Adrenal gland (tissue), 19 donors: Measurements from ENCODE around the gene ZCCHC18. TPM values are rescaled to one million over a fixed set of nuclear protein-coding genes. Genes with fewer than 3 reads are reported as not detected.
"Not testable (repeated sequence)": the region's sequence is repeated elsewhere in the genome, so short reads cannot be mapped to it uniquely, and the experiment has no call there.

Source experiments
- DNase-seq, 7 donors: peaks; one replicate each; pipeline ENCODE4 v3.0.0-alpha.2; 2019 to 2020
- H3K27ac ChIP-seq, 5 donors: fragments of 200-600 bp; sonication (generic) in 4 of 5; 1 replicate in 3 of 5; 2 replicates in 2 of 5; pipeline versions ENCODE4 v1.5.1 to v1.8.0; 2016 to 2020; ENCODE audit warnings: mild to moderate bottlenecking in 1 of 5
- H3K27me3 ChIP-seq: fragments of 200-600 bp; 2 replicates; pipeline ENCODE4 v1.8.0; 2021
- H3K36me3 ChIP-seq, 2 donors: fragments of 200-600 bp; replicated peaks in 1 of 2; 1 replicate in 1 of 2; 2 replicates in 1 of 2; pipeline versions ENCODE4 v1.5.1 to v1.8.0; 2018 to 2022
- H3K4me1 ChIP-seq, 2 donors: fragments of 200-600 bp; replicated peaks in 1 of 2; 1 replicate in 1 of 2; 2 replicates in 1 of 2; pipeline versions ENCODE4 v1.5.1 to v1.8.0; 2018 to 2021
- H3K4me3 ChIP-seq, 4 donors: fragments of 200-600 bp; sonication (generic) in 3 of 4; one replicate each; pipeline ENCODE4 v1.5.1; 2016 to 2018
- H3K9me3 ChIP-seq, 3 donors: fragments of 200-600 bp; sonication (generic) in 1 of 3; replicated peaks in 1 of 3; 1 replicate in 2 of 3; 2 replicates in 1 of 3; pipeline versions ENCODE4 v1.5.1 to v1.8.0; 2016 to 2021
- POLR2A ChIP-seq, 2 donors: fragments of 450-650 bp; IDR thresholded peaks; one replicate each; pipeline ENCODE4 v1.6.1; 2017; ENCODE audit warnings: antibody characterized with exemption in 2 of 2, mild to moderate bottlenecking in 2 of 2, moderate library complexity in 1 of 2
- WGBS, 4 donors: extraction: QIAGEN DNeasy Blood & Tissue Kit in 2 of 4; methylation state at CpG; one replicate each; pipeline versions ENCODE4 v1.1.5 to v1.1.7; 2013 to 2017; 5-methylcytosine and 5-hydroxymethylcytosine counted together
- intact Hi-C, 2 donors: fragments of 100-400 bp; cut with DNase I; formaldehyde crosslinking; loops; one replicate each; pipeline versions ENCODE4 v1.14.1 to v1.15.0; 2022 to 2023
- long read RNA-seq, 10 donors: library from polyadenylated mRNA in 3 of 10; unstranded in 2 of 10; stranded (forward) in 1 of 10; transcript quantifications; one replicate each; pipeline ENCODE4 v2.0.0 and lab custom pipeline, GENCODE V29; 2021 to 2026
- polyA plus RNA-seq, 3 donors: library from polyadenylated mRNA; stranded (reverse); fragments of 200-250 nt in 2 of 3; fragments of 350-450 nt in 1 of 3; fragmentation: Illumina TruSeq in 1 of 3; extraction: RNeasy Lipid Tissue Mini Kit (QIAGEN cat#74804) in 1 of 3; gene quantifications; one replicate each; pipeline ENCODE4 v1.2.3, GENCODE V29; 2013 to 2014
- total RNA-seq, 9 donors: library from RNA; depleted of rRNA in 4 of 9; stranded (reverse); fragments of >200 nt in 4 of 9; fragments of 120-200 nt in 1 of 9; fragmentation: NEBNext Ultra II Directional in 1 of 9; extraction: Animal tissue kit (Norgen Biotek cat#: 25700) in 1 of 9; gene quantifications; one replicate each; pipeline versions ENCODE4 v1.1.0 to v1.2.4, GENCODE V29; 2013 to 2023
- TF ChIP-seq, protein P1 (sequence below), 6 experiments: fragments of 450-650 bp in 4 of 6; fragments of 200-600 bp in 2 of 6; sonication (generic) in 1 of 6; IDR thresholded peaks; 1 replicate in 5 of 6; 2 replicates in 1 of 6; pipeline versions ENCODE4 v1.5.1 to v1.8.0; 2016 to 2021; ENCODE audit warnings: antibody characterized with exemption in 6 of 6, mild to moderate bottlenecking in 2 of 6, moderate library complexity in 1 of 6
- donor health status: healthy with polysubstance abuse.
- donor health status: Bipolar disorder and iron deficiency.
- donor health status: DM: yes; HTN: yes; CAD: no.
- donor health status: DM: no; HTN: no; CAD: no.
- donor health status: DM: no; HTN: no; CAD: no.
- donor health status: DM: yes; HTN: yes; CAD: no.

ZCCHC18 gene
- total RNA-seq (1 to 10 TPM in 2 of 9 donors, under 1 TPM in 5, not detected in 2; 0.38 to 1.4 (median 0.78) TPM), polyA plus RNA-seq (1 to 10 TPM in 1 of 3 donors, under 1 TPM in 2; 0.74 to 1.6 (median 0.93) TPM)
- long read RNA-seq, donor 1: 0 reads
- long read RNA-seq, donor 2: 0 reads
- long read RNA-seq, donor 3: 0 reads
- long read RNA-seq, donor 4: 0 reads
- long read RNA-seq, donor 5: 0 reads
- long read RNA-seq, donor 6: 0 reads
- long read RNA-seq, donor 7: 0 reads
- long read RNA-seq, donor 8: 0 reads
- long read RNA-seq, donor 9: 0 reads
- long read RNA-seq, donor 10: 0 reads

DNA sequence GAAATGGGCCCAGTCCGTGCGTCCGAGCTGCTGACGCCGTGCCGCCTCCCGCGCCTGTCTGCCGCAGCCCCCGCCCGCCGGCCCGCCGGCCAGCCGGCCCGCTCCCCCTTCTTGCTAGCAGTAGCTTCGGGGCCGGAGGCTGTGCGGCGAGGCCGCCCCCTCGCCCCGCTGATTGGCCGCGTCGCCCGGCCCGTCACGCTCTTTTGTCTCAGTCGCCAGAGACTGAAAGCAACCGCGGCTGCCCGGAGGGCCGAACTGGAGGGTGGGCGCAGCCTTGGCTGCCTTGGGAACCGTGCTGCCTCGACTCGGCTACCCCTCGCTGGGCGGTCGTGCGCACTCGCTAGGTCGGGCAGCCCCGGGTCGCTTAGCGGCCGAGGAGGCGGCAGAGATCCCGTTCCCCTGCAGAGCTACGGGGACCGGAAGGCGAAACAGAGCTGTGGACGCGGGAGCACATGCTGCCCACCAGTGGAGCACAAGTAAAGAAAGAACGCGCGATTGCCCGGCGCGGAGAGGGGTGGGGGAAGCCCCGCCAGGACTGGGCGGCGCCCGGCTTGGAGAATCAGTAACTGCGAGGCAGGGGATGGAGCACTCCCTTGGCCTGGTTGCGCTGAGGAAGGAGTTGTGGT is at the start of gene ZCCHC18:
Gene ZCCHC18, plus strand, starts transcription at position 198 of the 626 bp plus-strand sequence. CDS start 1,589 bp downstream, outside the sequence.
- H3K4me3 ChIP-seq: peak within 1 kb of the TSS in 2 of 4 donors; percentile 28 to 71
- TF ChIP-seq POLR2A (IDR thresholded peaks at IDR 0.05): no peak
- TF ChIP-seq, protein P1, sequence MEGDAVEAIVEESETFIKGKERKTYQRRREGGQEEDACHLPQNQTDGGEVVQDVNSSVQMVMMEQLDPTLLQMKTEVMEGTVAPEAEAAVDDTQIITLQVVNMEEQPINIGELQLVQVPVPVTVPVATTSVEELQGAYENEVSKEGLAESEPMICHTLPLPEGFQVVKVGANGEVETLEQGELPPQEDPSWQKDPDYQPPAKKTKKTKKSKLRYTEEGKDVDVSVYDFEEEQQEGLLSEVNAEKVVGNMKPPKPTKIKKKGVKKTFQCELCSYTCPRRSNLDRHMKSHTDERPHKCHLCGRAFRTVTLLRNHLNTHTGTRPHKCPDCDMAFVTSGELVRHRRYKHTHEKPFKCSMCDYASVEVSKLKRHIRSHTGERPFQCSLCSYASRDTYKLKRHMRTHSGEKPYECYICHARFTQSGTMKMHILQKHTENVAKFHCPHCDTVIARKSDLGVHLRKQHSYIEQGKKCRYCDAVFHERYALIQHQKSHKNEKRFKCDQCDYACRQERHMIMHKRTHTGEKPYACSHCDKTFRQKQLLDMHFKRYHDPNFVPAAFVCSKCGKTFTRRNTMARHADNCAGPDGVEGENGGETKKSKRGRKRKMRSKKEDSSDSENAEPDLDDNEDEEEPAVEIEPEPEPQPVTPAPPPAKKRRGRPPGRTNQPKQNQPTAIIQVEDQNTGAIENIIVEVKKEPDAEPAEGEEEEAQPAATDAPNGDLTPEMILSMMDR (IDR thresholded peaks at IDR 0.05): no peak
- DNase-seq: peak; percentile 27 to 68 (median 39)
- intact Hi-C loops: no loop called here
- peaks cover 24% of the 10 kb centered on the region for H3K27me3 ChIP-seq
- H3K9me3 ChIP-seq: no peaks in the 10 kb centered on the region
- no peaks in the 10 kb centered on the region for H3K36me3 ChIP-seq
- WGBS, 4 donors: 0 to 39% (median 30%) methylated on average over 15 to 67 of the region's 67 CpGs; no CpG with 5 or more reads in 1 of the 4 donors
- H3K4me1 ChIP-seq: no peaks in the 10 kb centered on the region
- H3K27ac ChIP-seq: peak within 1 kb of the TSS in 2 of 5 donors; percentile 66 to 78

DNA sequence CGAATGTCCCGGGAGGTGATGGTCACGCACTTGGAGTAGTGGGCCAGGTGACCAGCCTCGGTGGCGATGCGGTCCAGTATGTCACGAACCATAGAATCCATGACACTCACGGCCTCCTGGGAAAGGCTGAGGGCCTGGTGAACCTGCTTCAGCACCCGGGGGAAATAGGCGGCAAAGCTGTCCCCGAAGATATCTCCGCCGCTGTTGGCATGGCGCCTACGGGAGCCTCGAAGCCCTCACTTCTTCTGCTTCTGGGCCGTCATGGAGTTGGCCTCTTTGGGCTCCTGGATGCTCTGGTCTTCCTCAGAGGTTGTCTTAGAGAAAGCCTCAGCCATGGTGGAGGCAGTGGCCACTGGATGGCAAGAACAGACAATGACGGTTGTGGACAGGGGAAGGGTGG is 49.7 kb upstream of the ZCCHC18 start:
- H3K27me3 ChIP-seq, H3K27ac ChIP-seq, DNase-seq, H3K36me3 ChIP-seq, intact Hi-C loops, H3K4me1 ChIP-seq, H3K9me3 ChIP-seq, H3K4me3 ChIP-seq: not testable (repeated sequence)
- 83 to 93% methylated on average over 9 of the region's 18 CpGs; no CpG with 5 or more reads in 2 of the 4 donors for WGBS, 4 donors

DNA sequence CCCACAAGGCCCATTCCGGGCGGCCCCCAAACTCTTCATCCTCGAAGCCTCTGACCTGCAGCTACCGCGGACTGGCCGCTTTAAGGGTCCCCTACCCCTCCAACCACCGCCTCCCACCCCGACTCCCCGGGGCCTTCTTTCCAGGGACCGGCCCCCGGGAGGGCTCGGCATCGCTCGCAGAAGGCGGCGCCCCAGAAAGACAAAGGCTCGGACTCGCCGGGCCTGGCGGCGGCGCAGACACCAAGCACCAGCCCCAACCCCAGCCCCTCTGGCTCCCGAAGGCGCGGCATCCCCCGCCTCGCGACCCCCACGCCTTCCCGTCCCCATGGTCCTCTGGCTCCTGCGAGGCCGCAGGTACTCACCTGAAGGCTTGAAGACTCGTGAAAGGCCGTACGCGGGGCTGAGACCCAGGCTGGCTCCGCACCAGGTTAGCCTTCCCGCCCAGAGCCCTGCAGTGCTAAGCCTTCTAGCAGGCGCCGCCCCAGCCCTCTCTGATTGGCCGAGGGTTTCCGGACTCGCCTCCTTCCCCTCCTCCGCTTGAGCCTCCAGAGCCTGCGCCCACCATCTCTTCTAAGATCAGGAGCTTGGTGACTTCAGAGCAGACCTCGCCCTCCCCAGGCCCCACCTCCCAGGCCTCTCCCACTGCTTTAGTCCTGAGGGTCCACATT is 36.4 kb upstream of the ZCCHC18 start, which contains the start of gene TMSB15C:
Gene TMSB15C, minus strand, starts transcription at position 459 of the 668 bp plus-strand sequence.
- intact Hi-C loops, H3K36me3 ChIP-seq, H3K4me3 ChIP-seq, H3K9me3 ChIP-seq, H3K27me3 ChIP-seq, DNase-seq, H3K27ac ChIP-seq, H3K4me1 ChIP-seq: not testable (repeated sequence)
- no CpG with 5 or more reads among the region's 46 CpGs for WGBS, 4 donors

DNA sequence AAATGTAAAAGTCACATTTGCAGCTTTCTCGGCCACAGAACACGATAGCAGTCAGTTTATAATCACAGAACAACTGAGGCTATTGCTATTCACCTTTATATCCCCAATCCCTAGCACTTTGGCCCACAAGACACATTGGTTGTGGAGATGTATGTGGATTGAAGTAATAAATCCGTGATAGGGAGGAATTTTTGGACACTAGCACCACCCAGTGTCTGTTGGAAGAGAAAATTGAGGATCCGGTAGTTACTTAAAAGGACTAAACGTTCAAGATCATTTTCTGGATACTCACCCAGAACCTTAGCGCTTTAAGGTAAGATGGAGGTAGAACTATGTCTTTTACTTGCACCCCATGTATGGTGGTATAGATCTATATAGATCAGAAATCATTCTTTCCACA is 34.5 kb upstream of the ZCCHC18 start:
- H3K4me1 ChIP-seq, intact Hi-C loops, H3K36me3 ChIP-seq, H3K27me3 ChIP-seq, H3K9me3 ChIP-seq, H3K4me3 ChIP-seq, DNase-seq, H3K27ac ChIP-seq: not testable (repeated sequence)
- WGBS, 4 donors: no CpG with 5 or more reads among the region's 6 CpGs

DNA sequence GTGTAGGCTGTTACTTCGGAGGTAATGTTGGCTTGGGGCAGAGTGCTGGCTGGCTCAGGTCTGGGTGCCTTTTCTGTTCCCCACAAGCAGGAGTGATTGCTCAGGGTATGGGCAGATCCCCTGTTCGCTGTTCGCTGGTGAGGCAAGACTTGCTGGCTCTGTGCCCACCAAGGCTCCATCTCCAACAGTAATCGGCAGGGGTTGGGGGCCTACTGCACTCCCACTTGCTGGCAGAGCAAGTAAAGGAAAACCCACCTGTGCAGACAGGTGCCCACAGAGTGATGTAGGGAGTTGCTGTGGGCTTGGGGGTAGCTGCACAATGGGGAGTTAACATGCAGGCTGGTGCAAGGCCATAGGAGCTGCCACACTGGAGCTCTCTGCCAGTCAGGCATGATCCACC is 28.3 kb upstream of the ZCCHC18 start:
- intact Hi-C loops: no loop called here
- no peaks in the 10 kb centered on the region for H3K9me3 ChIP-seq
- H3K4me1 ChIP-seq: no peaks in the 10 kb centered on the region
- no peak for DNase-seq
- no peak overlapping the region for H3K27ac ChIP-seq
- no peaks in the 10 kb centered on the region for H3K36me3 ChIP-seq
- no peak overlapping the region for H3K4me3 ChIP-seq
- peaks cover 6% of the 10 kb centered on the region for H3K27me3 ChIP-seq
- WGBS, 4 donors: 76 to 100% (median 76%) methylated on average over 1 to 4 of the region's 4 CpGs; no CpG with 5 or more reads in 1 of the 4 donors
- no peak for TF ChIP-seq POLR2A (IDR thresholded peaks at IDR 0.05)
- TF ChIP-seq, protein P1 (IDR thresholded peaks at IDR 0.05): no peak
